Measurements from ENCODE around the gene MYLK. TPM values are rescaled to one million over a fixed set of nuclear protein-coding genes. Genes with fewer than 3 reads are reported as not detected.

Gene MYLK
- total RNA-seq, 4 donors from 2014 or later = 420 to 1,252 (median 768) TPM

DNA sequence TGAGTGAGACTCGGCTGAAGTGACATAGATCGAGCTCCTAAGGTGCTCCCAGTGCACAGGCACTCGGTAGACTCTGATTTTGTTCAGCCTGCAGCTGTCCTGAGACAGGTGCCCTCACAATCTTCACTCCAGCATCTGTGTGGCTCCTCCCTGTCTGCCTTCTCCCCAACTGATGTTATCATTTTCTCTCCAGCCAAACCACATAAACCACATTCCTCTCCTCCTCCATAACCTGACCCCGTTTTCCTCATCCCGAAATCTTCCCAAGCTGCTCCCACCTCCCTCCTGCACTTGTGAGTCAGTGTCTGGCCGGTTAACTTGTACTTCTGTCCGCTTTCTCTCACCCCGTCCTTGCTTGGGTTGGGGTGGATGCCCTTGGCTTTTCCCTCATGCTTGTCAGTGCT lies 206.0 kb downstream of the MYLK start:
- intact Hi-C loops (cut with DNase I; ENCODE audit: low total_unique reads) = no loop called here
- no peak overlapping the region for H3K4me3 ChIP-seq
- peaks cover 10 to 27% of the 10 kb centered on the region in 2 donors for H3K4me1 ChIP-seq
- peak; percentile 13 to 21 for TF ChIP-seq POLR2A (IDR thresholded peaks at IDR 0.05)
- TF ChIP-seq, protein P1, sequence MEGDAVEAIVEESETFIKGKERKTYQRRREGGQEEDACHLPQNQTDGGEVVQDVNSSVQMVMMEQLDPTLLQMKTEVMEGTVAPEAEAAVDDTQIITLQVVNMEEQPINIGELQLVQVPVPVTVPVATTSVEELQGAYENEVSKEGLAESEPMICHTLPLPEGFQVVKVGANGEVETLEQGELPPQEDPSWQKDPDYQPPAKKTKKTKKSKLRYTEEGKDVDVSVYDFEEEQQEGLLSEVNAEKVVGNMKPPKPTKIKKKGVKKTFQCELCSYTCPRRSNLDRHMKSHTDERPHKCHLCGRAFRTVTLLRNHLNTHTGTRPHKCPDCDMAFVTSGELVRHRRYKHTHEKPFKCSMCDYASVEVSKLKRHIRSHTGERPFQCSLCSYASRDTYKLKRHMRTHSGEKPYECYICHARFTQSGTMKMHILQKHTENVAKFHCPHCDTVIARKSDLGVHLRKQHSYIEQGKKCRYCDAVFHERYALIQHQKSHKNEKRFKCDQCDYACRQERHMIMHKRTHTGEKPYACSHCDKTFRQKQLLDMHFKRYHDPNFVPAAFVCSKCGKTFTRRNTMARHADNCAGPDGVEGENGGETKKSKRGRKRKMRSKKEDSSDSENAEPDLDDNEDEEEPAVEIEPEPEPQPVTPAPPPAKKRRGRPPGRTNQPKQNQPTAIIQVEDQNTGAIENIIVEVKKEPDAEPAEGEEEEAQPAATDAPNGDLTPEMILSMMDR (IDR thresholded peaks at IDR 0.05) = no peak
- peak; percentile 71 to 86 for DNase-seq
- H3K27me3 ChIP-seq = no peaks in the 10 kb centered on the region
- H3K9me3 ChIP-seq = no peaks in the 10 kb centered on the region
- no peaks in the 10 kb centered on the region for H3K36me3 ChIP-seq
- peak overlapping the region; percentile 90 to 96 for H3K27ac ChIP-seq

DNA sequence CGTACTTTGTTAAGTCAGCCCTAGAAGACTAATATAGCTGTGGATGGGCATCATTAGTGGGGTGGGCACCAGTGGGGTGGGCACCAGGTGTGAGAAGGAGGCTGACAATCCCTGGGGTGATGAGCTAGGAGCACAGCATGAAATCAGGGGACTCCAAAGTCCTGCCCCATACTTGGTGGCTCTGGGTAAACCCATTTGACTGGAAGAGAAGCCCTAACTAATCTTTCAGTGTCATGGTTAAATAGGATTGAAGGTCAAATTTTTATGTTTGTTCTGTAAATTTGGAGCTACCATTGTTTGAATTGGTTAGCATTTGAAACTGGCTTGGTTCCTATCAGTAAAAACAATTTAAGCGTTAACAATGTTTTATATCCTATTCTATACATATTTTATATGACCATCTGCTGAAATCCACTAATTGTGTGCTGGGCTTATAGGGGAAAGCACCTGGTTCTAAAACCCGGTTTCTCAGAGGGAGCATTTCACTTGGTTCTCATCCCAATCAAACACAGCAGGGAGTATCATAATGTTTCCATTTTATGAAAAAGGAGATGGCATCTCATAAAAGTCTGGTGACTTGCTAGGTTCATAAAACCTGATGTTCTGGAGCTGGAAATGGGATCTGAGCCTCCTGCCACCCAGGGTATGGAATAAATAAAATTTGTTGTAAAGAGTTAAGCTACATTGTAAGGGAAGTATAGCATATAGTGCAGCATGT lies 211.5 kb downstream of the MYLK start:
- H3K36me3 ChIP-seq = no peaks in the 10 kb centered on the region
- H3K27ac ChIP-seq = peak overlapping the region; percentile 90 to 96
- intact Hi-C loops (cut with DNase I; ENCODE audit: low total_unique reads) = no loop called here
- peaks cover 7 to 11% of the 10 kb centered on the region in 2 donors for H3K4me1 ChIP-seq
- H3K27me3 ChIP-seq = no peaks in the 10 kb centered on the region
- no peak for DNase-seq
- no peak for TF ChIP-seq POLR2A (IDR thresholded peaks at IDR 0.05)
- TF ChIP-seq, protein P1 (IDR thresholded peaks at IDR 0.05) = no peak
- H3K4me3 ChIP-seq = no peak overlapping the region
- H3K9me3 ChIP-seq = no peaks in the 10 kb centered on the region

DNA sequence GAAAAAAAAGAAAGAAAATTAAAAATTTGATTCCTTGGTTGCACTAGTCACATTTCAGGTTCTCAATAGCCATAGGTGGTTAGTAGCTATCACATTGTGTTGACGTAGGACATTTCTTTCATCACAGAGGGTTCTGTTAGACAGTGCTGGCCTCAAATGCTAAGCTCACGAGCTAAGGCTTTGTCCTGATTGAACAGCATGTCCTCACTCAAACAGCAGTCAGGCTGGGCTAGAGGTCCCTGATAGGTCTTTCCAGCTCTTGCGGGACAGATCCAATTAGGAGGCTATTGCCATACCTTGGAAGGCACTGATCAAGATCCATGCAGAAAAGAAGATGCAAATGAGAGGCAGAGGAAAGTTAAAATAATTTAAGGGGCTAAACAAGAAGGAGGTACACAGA lies 213.4 kb downstream of the MYLK start:
- no peak for TF ChIP-seq POLR2A (IDR thresholded peaks at IDR 0.05)
- TF ChIP-seq, protein P1 (IDR thresholded peaks at IDR 0.05) = no peak
- no peaks in the 10 kb centered on the region for H3K9me3 ChIP-seq
- H3K36me3 ChIP-seq = no peaks in the 10 kb centered on the region
- DNase-seq = no peak
- no peaks in the 10 kb centered on the region for H3K27me3 ChIP-seq
- H3K27ac ChIP-seq = peak overlapping the region; percentile 90 to 96
- no peak overlapping the region for H3K4me3 ChIP-seq
- intact Hi-C loops (cut with DNase I; ENCODE audit: low total_unique reads) = no loop called here
- H3K4me1 ChIP-seq = peaks cover 1 to 11% of the 10 kb centered on the region in 2 donors

DNA sequence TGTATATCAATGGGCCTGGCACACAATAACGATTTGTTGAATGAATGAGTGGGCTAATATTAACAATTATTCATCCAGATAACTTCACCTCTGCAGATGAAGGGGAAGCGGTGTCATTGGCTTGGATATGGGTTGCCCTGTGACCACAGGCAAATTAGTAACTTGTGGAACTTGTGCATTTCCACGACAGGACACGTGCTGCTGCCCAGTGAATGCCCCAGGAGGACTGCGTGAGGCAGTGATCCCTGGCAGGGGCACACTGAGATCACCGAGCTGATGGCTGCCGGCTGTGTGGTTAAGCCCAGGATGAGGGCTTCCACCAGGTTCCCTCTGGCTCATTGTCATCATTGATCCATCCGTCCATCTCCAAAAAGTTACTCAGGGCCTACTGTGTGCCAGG lies 215.2 kb downstream of the MYLK start:
- H3K36me3 ChIP-seq = no peaks in the 10 kb centered on the region

DNA sequence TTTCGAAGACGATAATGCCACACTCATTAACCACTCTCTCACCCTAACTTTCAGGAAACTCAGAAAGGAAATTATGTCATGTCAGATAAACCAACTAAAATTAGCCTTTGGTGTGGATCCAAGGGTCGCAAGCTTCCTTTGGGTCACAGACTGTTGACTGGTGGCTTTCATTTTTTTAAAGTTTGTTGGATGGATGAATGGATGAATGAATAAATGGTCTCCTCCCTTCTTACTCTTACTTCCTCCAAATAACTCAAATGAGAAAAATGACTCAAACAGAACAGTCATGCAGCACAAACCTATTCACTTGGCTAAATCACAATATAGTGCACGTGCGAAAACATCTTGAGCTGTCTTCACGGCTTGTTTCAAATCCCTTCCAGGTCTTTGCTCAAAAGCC lies 216.3 kb downstream of the MYLK start:
- H3K36me3 ChIP-seq = no peaks in the 10 kb centered on the region
- H3K27ac ChIP-seq = peak overlapping the region; percentile 48 to 96
- DNase-seq = no peak
- TF ChIP-seq, protein P1 (IDR thresholded peaks at IDR 0.05) = no peak
- TF ChIP-seq POLR2A (IDR thresholded peaks at IDR 0.05) = no peak
- H3K9me3 ChIP-seq = no peaks in the 10 kb centered on the region
- intact Hi-C loops (cut with DNase I; ENCODE audit: low total_unique reads) = no loop called here
- H3K4me3 ChIP-seq = no peak overlapping the region
- peaks cover 6 to 10% of the 10 kb centered on the region in 2 donors for H3K4me1 ChIP-seq
- H3K27me3 ChIP-seq = no peaks in the 10 kb centered on the region

More for the DNA sequence above, 215.2 kb downstream of the MYLK start:
- Histone ChIP-seq H3K27me3 (no peaks in the 10 kb centered on the region), H3K27ac (peak overlapping the region; percentile 48 to 96), H3K9me3 (no peaks in the 10 kb centered on the region), H3K4me3 (no peak overlapping the region), H3K4me1 (peaks cover 3 to 6% of the 10 kb centered on the region in 2 donors)
- no peak for DNase-seq
- intact Hi-C loops (cut with DNase I; ENCODE audit: low total_unique reads) = no loop called here
- no peak for TF ChIP-seq POLR2A (IDR thresholded peaks at IDR 0.05)
- TF ChIP-seq, protein P1 (IDR thresholded peaks at IDR 0.05) = no peak
